OCI-LY7 (cell line): Measurements from ENCODE around the gene TMEM115. TPM values are rescaled to one million over a fixed set of nuclear protein-coding genes. Genes with fewer than 3 reads are reported as not detected.

Source experiments
- BruUV-seq: library from RNA; stranded (reverse); fragments of 400-500 nt; replicated peaks from 2 replicates; lab custom pipeline; 2021; lab: Mats Ljungman, UMichigan
- CTCF ChIA-PET: fragments of 300-600 bp; sonication (Branson Sonifier 250); formaldehyde crosslinking; loops from one replicate; lab custom pipeline; 2022; ENCODE audit warnings: antibody characterized with exemption; ENCODE audit not compliant: unreplicated experiment; lab: Charles Lee
- POLR2A ChIA-PET: fragments of 300-600 bp; sonication (Branson Sonifier 250); formaldehyde crosslinking; loops from one replicate; lab custom pipeline; 2022; ENCODE audit warnings: antibody characterized with exemption; lab: Charles Lee
- DNase-seq: peaks from one replicate; pipeline ENCODE4 v3.0.0-alpha.2; 2015; ENCODE audit warnings: low spot score
- H2AFZ ChIP-seq: fragments of 200-600 bp; sonication (generic), shearing (Covaris generic); 2 replicates; pipeline ENCODE4 v1.6.1; 2014; ENCODE audit warnings: mild to moderate bottlenecking, antibody characterized with exemption, low read length, moderate library complexity
- H3K27ac ChIP-seq: fragments of 200-600 bp; sonication (generic); 2 replicates; pipeline ENCODE4 v1.5.1; 2014; ENCODE audit warnings: mixed run types, low read depth, mild to moderate bottlenecking, moderate library complexity, low read length, inconsistent platforms; ENCODE audit not compliant: poor library complexity, severe bottlenecking
- H3K36me3 ChIP-seq: fragments of 200-600 bp; sonication (generic); 2 replicates; pipeline ENCODE4 v1.6.1; 2014; ENCODE audit warnings: mild to moderate bottlenecking, antibody characterized with exemption, low read length, moderate library complexity, mixed read lengths; ENCODE audit not compliant: insufficient read depth
- H3K4me1 ChIP-seq: fragments of 200-600 bp; sonication (generic); 2 replicates; pipeline ENCODE4 v1.5.1; 2014; ENCODE audit warnings: mild to moderate bottlenecking, low read length; ENCODE audit not compliant: insufficient read depth, poor library complexity, severe bottlenecking
- H3K4me2 ChIP-seq: fragments of 200-600 bp; sonication (generic); 2 replicates; pipeline ENCODE4 v1.6.1; 2014; ENCODE audit warnings: mild to moderate bottlenecking, low read length
- H3K4me3 ChIP-seq: fragments of 200-600 bp; sonication (generic); 2 replicates; pipeline ENCODE4 v1.5.1; 2014; ENCODE audit warnings: mild to moderate bottlenecking, low read depth, low read length; ENCODE audit not compliant: poor library complexity, severe bottlenecking
- H3K79me2 ChIP-seq: fragments of 200-600 bp; sonication (generic); 2 replicates; pipeline ENCODE4 v1.6.1; 2016; ENCODE audit warnings: low read depth, mild to moderate bottlenecking, low read length, moderate library complexity, mixed read lengths; ENCODE audit not compliant: insufficient read depth
- H3K9me2 ChIP-seq: fragments of 200-600 bp; sonication (generic); 2 replicates; pipeline ENCODE4 v1.6.1; 2016; ENCODE audit warnings: mild to moderate bottlenecking, low read length, mixed read lengths; ENCODE audit not compliant: insufficient read depth
- H3K9me3 ChIP-seq: fragments of 200-600 bp; sonication (generic); 2 replicates; pipeline ENCODE4 v1.6.1; 2014; ENCODE audit warnings: mild to moderate bottlenecking, mixed run types, low read length, mixed read lengths
- H4K20me1 ChIP-seq: fragments of 200-600 bp; sonication (generic); 2 replicates; pipeline ENCODE4 v1.6.1; 2014; ENCODE audit warnings: mild to moderate bottlenecking, antibody characterized with exemption, low read length, moderate library complexity, mixed read lengths; ENCODE audit not compliant: insufficient read depth
- EZH2phosphoT487 ChIP-seq: fragments of 200-600 bp; sonication (generic); IDR thresholded peaks from 2 replicates; pipeline ENCODE4 v1.6.1; 2018; ENCODE audit warnings: low read depth, borderline replicate concordance, mild to moderate bottlenecking, mixed run types, antibody characterized with exemption, low read length, moderate library complexity, mixed read lengths
- intact Hi-C: fragments of 100-400 bp; cut with micrococcal nuclease; formaldehyde crosslinking; loops from one replicate; pipeline ENCODE4 v1.10.0; 2022; ENCODE audit not compliant: unreplicated experiment
- total RNA-seq, 2 experiments: library from RNA; depleted of rRNA in 1 of 2; stranded (reverse); fragments of >200 nt in 1 of 2; shearing (Covaris generic) in 1 of 2; gene quantifications; 2 replicates each; pipeline ENCODE4 v1.2.3, GENCODE V29; 2014 to 2022
- TF ChIP-seq, protein P1 (sequence below): fragments of 200-600 bp; sonication (generic); conservative IDR thresholded peaks from 2 replicates; pipeline ENCODE4 v1.5.1; 2014; ENCODE audit warnings: mild to moderate bottlenecking, antibody characterized with exemption, low read length, moderate library complexity, mixed read lengths

TMEM115 gene
- total RNA-seq, 2 experiments from 2014 or later = 16.2 to 18.9 TPM

DNA sequence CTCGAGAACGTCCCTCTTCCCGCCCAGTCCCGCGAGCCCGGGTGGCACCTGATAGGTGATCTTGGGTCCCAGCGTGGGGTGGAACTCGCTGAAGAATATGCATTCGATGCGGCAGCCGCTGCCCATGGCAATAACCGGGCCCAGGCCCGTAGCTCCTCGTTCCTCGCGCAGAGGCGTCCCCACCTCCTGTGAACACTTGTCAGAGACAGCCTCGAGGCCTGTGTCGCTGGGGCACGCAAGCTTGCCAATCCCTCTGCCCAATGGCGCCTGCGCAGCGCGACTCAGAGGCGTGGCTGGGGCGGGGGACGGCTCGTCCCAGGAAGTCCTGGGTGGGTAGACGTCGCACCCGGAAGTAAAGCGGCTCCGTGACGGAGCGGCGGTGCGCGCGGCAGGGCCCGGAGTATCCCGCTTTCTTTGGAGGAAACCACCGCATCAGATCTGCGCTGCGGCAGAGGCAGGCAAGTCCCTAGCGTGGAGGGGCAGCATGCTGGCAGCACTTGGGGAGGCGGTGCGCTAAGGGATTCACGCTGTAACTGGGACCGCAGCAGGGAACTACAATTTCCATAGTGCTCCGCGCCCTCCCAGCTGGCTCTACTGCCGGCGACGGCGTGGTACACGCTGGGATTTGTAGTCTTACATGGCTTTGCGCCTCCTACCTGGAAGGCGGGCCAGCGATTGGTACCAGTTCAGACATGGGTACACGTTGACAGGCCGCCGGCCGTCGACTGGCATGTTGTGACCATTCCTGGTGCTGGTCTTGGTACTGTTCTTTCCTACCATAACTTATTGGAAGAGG lies 8.6 kb downstream of the TMEM115 start, which contains the start of the genes CYB561D2 and NPRL2:
CYB561D2 (plus strand) TSS at position 336 of the 796 bp plus-strand sequence. CDS start 572 bp downstream, outside the sequence.
NPRL2 (minus strand) TSS at position 249 of the 796 bp plus-strand sequence; CDS start at position 126, 123 bp downstream.
- ChIA-PET POLR2A (interaction anchor here (0.6 to 2.1 kb wide), 9 partner anchors 9 to 410 kb away, joined by 3 to 22 read pairs (median 6); partner anchors contain the start of genes RASSF1 and TMEM115), CTCF (interaction anchor here (0.6 to 1.0 kb wide), 3 partner anchors 10 to 1833 kb away, joined by 4 to 5 read pairs (median 5); no protein-coding TSS in a partner anchor)
- Histone ChIP-seq H4K20me1 (no peaks in the 10 kb centered on the region), H3K9me3 (no peaks in the 10 kb centered on the region), H3K36me3 (peaks cover 40% of the 10 kb centered on the region), H3K4me1 (peaks cover 29% of the 10 kb centered on the region), H3K27ac (peak within 1 kb of the TSS; percentile 63), H3K4me2 (peak within 1 kb of the TSS; percentile 92), H3K79me2 (peaks cover 8% of the 10 kb centered on the region; the same call in 1 of the 2 replicates), H3K9me2 (no peaks in the 10 kb centered on the region), H3K4me3 (peak within 1 kb of the TSS; percentile 77), H2AFZ (peak within 1 kb of the TSS; percentile 69; the same call in 1 of the 2 replicates)
- TF ChIP-seq, protein P1, sequence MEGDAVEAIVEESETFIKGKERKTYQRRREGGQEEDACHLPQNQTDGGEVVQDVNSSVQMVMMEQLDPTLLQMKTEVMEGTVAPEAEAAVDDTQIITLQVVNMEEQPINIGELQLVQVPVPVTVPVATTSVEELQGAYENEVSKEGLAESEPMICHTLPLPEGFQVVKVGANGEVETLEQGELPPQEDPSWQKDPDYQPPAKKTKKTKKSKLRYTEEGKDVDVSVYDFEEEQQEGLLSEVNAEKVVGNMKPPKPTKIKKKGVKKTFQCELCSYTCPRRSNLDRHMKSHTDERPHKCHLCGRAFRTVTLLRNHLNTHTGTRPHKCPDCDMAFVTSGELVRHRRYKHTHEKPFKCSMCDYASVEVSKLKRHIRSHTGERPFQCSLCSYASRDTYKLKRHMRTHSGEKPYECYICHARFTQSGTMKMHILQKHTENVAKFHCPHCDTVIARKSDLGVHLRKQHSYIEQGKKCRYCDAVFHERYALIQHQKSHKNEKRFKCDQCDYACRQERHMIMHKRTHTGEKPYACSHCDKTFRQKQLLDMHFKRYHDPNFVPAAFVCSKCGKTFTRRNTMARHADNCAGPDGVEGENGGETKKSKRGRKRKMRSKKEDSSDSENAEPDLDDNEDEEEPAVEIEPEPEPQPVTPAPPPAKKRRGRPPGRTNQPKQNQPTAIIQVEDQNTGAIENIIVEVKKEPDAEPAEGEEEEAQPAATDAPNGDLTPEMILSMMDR = no peak
- no peak for TF ChIP-seq EZH2phosphoT487
- DNase-seq = peak; percentile 96
- intact Hi-C loops = loop anchor here (1.0 to 5.0 kb wide), 2 partner anchors 9 to 217 kb away; partner anchors contain the start of genes C3orf18, HEMK1 and TMEM115
- TSS peak; percentile 61 for BruUV-seq

DNA sequence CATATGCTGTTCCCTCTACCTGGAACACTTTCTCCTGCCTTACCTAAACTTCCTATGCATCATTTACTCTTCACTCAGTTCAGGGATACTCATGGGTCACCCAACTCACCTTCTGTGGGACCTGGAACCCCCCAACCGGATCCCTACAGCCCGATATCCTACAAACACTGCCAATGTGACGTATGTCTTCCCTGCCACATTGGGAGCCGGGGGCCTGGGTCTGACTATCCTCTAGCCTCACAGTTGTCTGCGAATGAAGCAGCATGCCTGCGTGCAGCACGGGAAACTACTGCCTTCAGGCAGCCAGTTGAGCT lies 9.2 kb downstream of the TMEM115 start:
- intact Hi-C loops = loop anchor here (5.0 kb wide), 1 partner anchor 217 kb away; the partner anchor contains the start of genes C3orf18 and HEMK1
- no peaks in the 10 kb centered on the region for H3K9me2 ChIP-seq
- no peak for TF ChIP-seq EZH2phosphoT487
- TF ChIP-seq, protein P1 = no peak
- BruUV-seq = no TSS peak
- H2AFZ ChIP-seq = peak overlapping the region; percentile 69; the same call in 1 of the 2 replicates
- no peaks in the 10 kb centered on the region for H3K9me3 ChIP-seq
- peak overlapping the region; percentile 92 for H3K4me2 ChIP-seq
- peaks cover 31% of the 10 kb centered on the region for H3K4me1 ChIP-seq
- peaks cover 8% of the 10 kb centered on the region; the same call in 1 of the 2 replicates for H3K79me2 ChIP-seq
- H3K4me3 ChIP-seq = peak overlapping the region; percentile 77
- ChIA-PET POLR2A (interaction anchor here (0.6 to 2.1 kb wide), 9 partner anchors 9 to 409 kb away, joined by 3 to 22 read pairs (median 6); partner anchors contain the start of genes RASSF1 and TMEM115), CTCF (interaction anchor here (0.6 to 1.0 kb wide), 2 partner anchors 11 to 12 kb away, joined by 4 to 5 read pairs; no protein-coding TSS in a partner anchor)
- H3K27ac ChIP-seq = peak overlapping the region; percentile 63
- no peaks in the 10 kb centered on the region for H4K20me1 ChIP-seq
- H3K36me3 ChIP-seq = peaks cover 34% of the 10 kb centered on the region
- no peak for DNase-seq
